ENCODE data around the gene ITPRIPL1.

The ITPRIPL1 gene

DNA sequence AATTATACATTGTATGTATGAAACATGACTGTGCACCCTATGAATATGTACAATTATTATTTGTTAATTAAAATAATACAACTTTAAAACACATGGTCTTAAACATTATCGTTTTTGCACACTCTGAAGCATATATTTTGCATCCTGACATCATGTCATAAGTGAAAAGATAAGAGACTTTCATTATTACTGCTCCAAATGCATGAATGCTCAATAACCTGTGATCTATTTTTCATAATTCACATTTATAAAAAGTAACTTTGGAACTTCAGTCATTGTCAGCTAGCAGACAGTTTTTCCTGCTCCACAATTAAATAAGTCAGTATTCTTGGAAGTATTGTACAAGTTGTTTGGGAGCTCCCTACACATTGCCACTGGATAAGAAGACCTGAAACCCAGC, 1.3 kb upstream of the ITPRIPL1 start:
- no peak for DNase-seq

- no peak for DNase-seq
These were observed 436 bp upstream of the ITPRIPL1 start for GRCh38 chr2:96324721-96325040.

DNA sequence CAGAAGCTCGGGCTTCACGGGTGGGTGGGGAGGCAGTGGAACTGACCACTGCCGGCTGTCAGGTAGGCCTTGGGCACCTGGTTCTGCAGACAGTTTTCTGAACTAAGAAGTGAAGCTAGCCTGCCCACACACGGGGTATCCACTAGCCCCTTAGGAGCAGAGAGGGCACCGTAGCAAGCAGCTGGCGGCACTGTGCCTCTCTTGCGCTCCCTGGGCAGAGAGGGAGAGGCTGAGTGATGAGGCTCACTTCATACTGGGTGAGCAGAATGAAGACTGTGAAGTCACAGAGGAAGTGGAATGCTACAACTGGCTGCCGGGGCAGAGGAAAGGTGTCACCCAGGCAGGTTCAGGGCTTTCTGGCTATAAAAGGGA, 753 bp downstream of the ITPRIPL1 start:
- no peak for DNase-seq

GRCh38 chr2:96326564-96326963, 1.4 kb downstream of the ITPRIPL1 start:
- no peak for DNase-seq

DNA sequence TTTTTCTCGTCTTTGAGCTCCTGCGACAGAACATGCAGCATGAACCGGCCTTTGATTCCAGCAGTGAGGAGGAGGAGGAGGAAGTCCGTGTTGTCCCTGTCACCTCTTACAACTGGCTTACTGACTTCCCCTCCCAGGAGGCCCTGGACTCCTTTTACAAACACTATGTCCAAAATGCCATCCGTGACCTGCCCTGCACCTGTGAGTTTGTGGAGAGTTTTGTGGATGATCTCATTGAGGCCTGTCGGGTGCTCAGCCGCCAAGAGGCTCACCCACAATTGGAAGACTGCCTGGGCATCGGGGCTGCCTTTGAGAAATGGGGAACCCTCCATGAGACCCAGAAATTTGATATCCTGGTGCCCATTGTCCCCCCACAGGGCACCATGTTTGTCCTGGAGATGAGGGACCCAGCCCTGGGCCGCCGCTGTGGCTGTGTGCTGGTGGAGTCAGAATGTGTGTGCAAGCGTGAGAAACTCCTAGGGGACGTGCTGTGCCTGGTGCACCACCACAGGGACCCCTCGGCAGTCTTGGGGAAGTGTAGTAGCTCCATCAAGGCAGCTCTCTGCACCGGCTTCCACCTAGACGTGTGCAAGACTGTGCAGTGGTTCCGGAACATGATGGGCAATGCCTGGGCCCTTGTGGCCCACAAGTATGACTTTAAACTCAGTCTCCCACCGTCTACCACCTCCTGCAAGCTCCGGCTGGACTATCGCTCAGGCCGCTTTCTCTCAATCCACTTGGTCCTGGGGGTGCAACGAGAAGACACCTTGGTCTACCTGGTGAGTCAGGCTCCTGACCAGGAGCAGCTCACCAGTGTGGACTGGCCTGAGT, 2.1 kb downstream of the ITPRIPL1 start:
- no peak for DNase-seq

DNA sequence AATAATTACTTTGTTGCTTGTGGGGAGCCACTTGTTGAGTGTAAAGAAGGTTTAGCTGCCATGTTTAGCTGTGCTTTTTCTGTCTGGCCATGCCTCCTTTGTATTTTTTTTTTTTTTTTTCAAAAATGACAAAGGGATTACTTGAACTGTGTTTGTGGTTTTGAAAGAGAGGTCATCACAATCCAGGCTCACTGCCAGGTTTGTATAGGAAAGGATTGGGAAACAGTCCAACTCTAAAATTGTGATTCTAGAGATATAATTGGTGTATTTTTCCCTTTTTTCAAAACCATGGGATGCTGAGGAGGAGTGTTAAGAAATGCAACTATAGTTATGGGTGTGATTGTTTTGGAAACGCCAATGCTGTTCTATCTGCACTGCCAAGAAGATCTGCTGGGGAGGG, 4.3 kb downstream of the ITPRIPL1 start:
- no peak for DNase-seq

GRCh38 chr2:96329874-96330273, 4.8 kb downstream of the ITPRIPL1 start:
- no peak for DNase-seq

DNA sequence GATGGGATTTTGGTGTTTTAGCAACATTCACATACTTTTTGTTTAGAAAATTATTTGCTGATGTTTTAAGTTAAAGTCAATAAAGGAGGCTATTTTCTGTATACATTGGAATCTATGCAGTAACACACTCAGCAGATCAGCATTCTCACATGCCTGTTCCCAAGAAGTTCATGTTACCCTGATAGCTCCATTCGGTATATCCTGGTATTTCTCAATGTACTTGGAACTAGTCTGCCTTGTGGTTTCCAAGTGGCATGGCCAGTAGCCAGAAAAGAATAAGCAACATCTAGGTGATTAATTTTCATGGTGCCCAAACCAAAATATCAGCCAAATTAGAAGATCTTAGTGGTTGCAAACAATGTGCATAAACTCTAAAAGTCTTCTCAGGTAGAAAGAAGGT, 5.3 kb downstream of the ITPRIPL1 start:
- DNase-seq, result no peak

DNA sequence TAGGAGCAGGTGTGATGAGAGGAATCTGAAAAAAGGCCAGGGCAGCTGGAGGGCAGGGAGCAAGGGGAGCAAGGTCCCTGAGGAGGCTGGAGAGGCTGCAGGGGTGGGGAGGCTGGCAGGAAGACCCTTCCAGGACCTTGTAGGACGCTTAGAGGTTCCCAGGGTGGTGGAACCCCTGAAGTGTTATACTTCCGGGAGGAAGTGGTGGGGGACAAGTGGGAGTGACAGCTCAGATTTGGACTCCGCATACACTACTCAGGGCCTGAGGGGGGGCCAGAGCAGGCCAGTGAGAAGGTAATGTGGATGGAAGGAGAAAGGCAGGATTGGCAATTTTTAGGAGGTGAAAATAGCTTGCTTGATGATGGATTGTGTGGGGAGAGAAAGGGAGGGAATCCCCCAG, 8.6 kb downstream of the ITPRIPL1 start:
- no peak for DNase-seq

- no peak for DNase-seq
These were observed 11.1 kb downstream of the ITPRIPL1 start for GRCh38 chr2:96336104-96336775.

DNA sequence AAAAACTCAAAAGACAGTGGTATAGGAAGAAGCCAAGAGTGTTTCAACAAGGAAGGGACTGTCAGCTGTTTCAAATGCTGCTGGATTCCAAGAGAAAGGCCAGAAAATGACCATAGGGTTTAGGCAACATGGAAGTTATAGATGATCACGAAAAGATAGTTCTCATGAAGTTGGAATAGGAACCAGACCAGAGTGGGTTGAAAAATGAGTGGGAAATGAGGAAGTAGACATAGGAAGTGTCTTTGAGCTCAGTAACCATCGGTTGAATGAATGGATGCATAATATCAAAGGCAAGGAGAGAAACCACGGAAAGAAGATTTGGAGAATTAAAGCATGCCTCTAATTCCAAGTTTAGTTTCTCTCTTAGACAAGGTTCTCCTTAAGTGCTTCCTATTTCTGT, 11.8 kb downstream of the ITPRIPL1 start:
- DNase-seq, result no peak

GRCh38 chr2:96340493-96341414, 15.6 kb downstream of the ITPRIPL1 start:
- DNase-seq, result no peak

- no peak for DNase-seq
These were observed 16.5 kb downstream of the ITPRIPL1 start for GRCh38 chr2:96341641-96342040.

- DNase-seq, result no peak
These were observed 17.0 kb downstream of the ITPRIPL1 start for GRCh38 chr2:96342085-96342484.

DNA sequence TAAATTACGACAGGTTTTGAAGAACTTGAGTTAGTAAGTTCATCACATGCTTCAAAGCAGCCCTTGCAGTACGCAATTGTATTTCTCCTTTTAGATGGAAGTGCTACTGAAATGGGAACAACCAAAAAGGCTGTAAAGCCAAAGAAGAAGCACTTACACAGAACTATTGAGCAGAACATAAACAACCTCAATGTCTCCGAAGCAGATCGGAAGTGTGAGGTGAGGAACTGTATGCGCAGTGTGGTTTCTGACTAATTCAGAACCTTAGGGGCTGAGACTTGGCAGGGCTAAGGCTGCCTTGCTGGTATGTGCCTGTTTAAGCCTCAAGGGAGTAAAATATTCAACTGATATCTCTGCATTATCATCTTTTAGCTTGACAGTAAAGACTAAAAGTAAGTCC, 18.9 kb downstream of the ITPRIPL1 start:
- DNase-seq, result peak; percentile 28

DNA sequence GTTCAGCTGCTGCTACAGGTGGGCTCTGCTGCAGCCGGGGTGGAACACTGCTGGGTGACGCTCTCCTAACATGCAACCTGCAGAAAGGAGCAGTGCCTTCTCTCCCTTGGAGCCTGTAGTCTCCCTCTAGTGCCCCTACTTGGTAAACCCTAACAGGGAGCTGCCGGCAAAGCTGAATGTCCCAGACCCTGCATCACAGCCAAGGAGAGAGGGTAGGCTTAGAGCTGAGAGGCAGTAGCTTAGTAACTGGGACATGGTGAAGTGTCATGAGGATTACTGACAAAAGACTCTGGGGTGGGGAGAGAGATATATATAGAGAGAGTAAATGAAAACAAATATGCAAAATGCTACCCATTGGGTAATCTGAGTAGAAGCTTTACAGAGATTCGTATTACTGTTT, 20.3 kb downstream of the ITPRIPL1 start:
- no peak for DNase-seq

GRCh38 chr2:96345868-96346462, 20.8 kb downstream of the ITPRIPL1 start:
- no peak for DNase-seq

- DNase-seq, result no peak
These were observed 22.3 kb downstream of the ITPRIPL1 start for GRCh38 chr2:96347395-96347794.

DNA sequence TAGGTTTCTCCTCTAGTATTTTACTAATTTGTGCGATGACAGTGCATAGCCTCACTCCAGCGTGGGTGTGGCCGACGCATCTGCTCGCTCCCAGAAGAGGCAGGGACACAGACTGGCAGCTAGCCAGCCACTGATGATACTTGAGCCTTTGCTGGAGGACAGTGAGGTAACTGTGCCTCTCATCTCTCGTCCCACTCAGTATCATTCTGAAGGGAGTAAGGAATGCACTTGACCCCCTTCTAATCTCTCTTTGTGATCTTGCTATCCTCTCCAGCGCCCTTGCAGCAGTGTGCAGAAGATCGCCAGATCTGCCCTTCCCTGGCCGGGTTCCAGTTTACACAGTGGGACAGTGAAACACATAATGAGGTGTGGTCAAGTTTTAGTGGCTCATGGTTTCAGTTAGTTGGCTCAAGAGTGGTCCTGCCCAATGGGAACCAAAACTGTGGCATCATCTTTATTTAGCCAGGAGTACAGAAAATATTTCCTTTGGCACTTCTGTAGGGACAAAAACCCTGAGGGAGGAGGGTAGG, 28.0 kb downstream of the ITPRIPL1 start:
- no peak for DNase-seq

GRCh38 chr2:96353606-96354101, 28.5 kb downstream of the ITPRIPL1 start:
- no peak for DNase-seq

GRCh38 chr2:96354492-96354891, 29.4 kb downstream of the ITPRIPL1 start:
- DNase-seq, result no peak

DNA sequence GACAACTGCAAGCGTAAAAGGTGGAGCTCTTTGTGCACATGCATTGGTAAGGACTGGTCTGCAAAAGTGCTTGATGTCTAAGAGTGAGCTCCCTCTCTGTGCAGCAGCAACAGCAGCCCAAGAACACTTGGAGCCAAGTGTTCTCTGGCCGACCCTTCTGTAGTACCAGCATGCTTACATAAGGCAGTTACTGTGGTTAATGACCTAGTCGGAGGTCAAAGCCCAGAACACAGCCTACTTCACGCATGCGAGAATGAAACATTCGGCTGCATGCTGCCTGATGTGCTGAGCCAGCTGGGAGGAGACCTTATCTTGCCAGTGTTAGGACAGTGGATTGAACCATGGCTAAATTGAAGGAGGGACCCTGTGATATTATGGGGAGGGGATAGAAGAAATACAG, 31.8 kb downstream of the ITPRIPL1 start:
- no peak for DNase-seq

DNA sequence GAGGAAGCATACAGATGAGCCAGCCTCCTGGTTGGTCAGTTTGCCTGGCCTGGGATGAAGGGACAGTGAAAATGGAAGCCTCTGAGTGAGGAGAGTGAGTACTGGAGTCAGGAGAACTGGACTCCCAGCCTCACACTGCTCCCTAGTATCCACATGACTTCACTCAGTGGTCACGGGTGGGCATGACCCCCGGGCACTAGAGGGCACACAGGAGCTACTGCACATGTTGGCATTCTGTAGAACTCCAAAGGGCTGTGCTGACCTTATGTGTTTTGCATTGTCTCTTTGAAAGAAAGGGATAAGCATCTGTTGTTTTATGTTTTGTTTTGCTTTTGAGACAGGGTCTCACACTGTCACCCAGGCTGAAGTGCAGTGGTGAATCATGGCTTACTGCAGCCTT, 34.2 kb downstream of the ITPRIPL1 start:
- no peak for DNase-seq

Measured in GDM1 (cell line).